Urinary bladder (tissue), 4 donors: Measurements from ENCODE around the gene TINAG. TPM values are rescaled to one million over a fixed set of nuclear protein-coding genes. Genes with fewer than 3 reads are reported as not detected.

Source experiments
- DNase-seq: peaks from one replicate; pipeline ENCODE4 v3.0.0-alpha.2; 2015; ENCODE audit errors: extremely low spot score
- H3K27ac ChIP-seq: one replicate; pipeline ENCODE4 v1.5.1; 2013; ENCODE audit warnings: low read depth, mild to moderate bottlenecking, moderate library complexity
- H3K36me3 ChIP-seq: one replicate; pipeline ENCODE4 v1.6.1; 2013; ENCODE audit warnings: mild to moderate bottlenecking, moderate library complexity; ENCODE audit not compliant: insufficient read depth
- H3K4me1 ChIP-seq: one replicate; pipeline ENCODE4 v1.6.1; 2013; ENCODE audit warnings: mild to moderate bottlenecking, moderate library complexity; ENCODE audit not compliant: insufficient read depth
- H3K4me3 ChIP-seq: one replicate; pipeline ENCODE4 v1.5.1; 2013; ENCODE audit warnings: low read depth, low read length
- WGBS: extraction: QIAGEN DNeasy Blood & Tissue Kit; methylation state at CpG from one replicate; pipeline ENCODE4 v1.1.7; 2013; 5-methylcytosine and 5-hydroxymethylcytosine counted together
- polyA plus RNA-seq: library from polyadenylated mRNA; stranded (reverse); fragments of 200-250 nt; gene quantifications from one replicate; pipeline ENCODE4 v1.2.3, GENCODE V29; 2013
- total RNA-seq: library from RNA; depleted of rRNA; stranded (reverse); fragments of >200 nt; gene quantifications from one replicate; pipeline ENCODE4 v1.2.3, GENCODE V29; 2014
- donor health status: healthy with polysubstance abuse.
- donor health status: healthy.

TINAG gene
- total and polyA plus RNA-seq, 2 donors: 0.16 TPM; not detected in 1

DNA sequence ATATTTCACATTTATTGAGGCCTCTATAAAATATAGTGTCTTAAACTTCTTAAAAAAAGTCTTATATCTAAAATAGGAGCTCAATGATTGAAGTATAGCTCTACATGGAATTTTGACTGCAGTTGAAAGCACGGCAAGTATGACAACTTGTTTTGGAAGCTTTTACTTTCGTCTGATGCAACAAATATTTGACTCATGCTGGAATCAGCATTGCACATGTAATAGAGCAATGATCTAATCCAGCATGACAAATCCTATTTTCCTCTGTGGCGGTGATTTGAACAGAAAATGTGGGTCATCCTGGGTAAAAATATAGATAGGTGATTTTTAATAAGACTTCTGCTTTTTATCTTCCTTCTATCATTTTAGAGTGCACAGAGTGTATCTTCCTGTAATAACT lies 111.6 kb downstream of the TINAG start:
- 62% methylated on average over 3 of the region's 3 CpGs for WGBS
- no peaks in the 10 kb centered on the region for H3K36me3 ChIP-seq

GRCh38 chr6:54426995-54427394 lies 118.8 kb downstream of the TINAG start:
- Histone ChIP-seq H3K27ac (no peak overlapping the region), H3K4me1 (no peaks in the 10 kb centered on the region), H3K36me3 (no peaks in the 10 kb centered on the region), H3K4me3 (no peak overlapping the region)
- DNase-seq: no peak

More for the DNA sequence above, 111.6 kb downstream of the TINAG start:
- DNase-seq: no peak
- Histone ChIP-seq H3K4me1 (no peaks in the 10 kb centered on the region), H3K27ac (no peak overlapping the region), H3K4me3 (no peak overlapping the region)

DNA sequence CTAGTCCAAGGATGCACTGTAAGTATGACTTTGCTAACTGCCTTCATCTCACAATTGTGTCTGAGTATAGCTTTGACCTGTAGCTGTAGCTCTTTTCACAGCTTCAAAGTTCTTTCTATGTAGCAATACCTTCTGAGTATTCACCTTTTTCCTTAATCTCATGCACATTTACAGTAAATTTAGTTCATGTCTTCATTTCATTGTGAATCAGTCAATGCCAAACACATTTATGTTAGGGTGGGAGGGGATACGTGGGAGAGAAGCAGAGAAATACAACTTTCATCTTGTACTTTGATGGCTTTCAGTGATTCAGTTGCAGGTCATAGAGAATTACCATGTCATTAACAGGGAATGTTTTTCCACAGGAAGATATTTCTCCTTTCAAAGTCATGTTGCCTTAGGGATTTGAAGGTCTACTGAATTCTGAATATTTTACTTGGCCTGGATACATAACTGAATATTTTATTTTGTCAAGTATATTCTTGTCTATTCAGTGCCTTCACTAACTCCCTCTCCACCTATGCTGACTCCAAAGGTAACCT lies 119.2 kb downstream of the TINAG start:
- DNase-seq: no peak
- no peak overlapping the region for H3K27ac ChIP-seq
- 80% methylated on average over 1 of the region's 1 CpG for WGBS
- no peaks in the 10 kb centered on the region for H3K36me3 ChIP-seq
- H3K4me3 ChIP-seq: no peak overlapping the region
- no peaks in the 10 kb centered on the region for H3K4me1 ChIP-seq

DNA sequence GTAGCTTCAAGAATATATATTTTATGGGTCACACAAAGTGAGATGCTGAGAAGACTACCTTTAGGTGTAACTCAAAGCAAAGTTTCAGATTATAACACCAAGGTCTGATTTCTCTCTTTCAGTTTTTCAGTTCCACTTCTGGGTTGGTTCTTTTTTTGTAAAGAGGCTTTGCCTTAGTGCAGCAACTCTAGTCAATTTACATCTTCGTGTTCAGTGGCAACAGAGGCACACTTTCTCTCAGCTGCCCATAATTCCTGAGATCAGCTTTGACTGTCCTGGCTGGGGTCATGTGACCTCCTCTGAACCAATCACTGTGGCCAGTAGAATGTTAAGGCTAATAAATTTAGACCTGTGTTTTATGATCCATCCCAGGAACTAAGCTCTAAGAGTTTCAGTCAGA lies 120.2 kb downstream of the TINAG start:
- no peak overlapping the region for H3K27ac ChIP-seq
- 91% methylated on average over 1 of the region's 1 CpG for WGBS
- H3K4me1 ChIP-seq: no peaks in the 10 kb centered on the region
- H3K4me3 ChIP-seq: no peak overlapping the region
- no peak for DNase-seq
- no peaks in the 10 kb centered on the region for H3K36me3 ChIP-seq

DNA sequence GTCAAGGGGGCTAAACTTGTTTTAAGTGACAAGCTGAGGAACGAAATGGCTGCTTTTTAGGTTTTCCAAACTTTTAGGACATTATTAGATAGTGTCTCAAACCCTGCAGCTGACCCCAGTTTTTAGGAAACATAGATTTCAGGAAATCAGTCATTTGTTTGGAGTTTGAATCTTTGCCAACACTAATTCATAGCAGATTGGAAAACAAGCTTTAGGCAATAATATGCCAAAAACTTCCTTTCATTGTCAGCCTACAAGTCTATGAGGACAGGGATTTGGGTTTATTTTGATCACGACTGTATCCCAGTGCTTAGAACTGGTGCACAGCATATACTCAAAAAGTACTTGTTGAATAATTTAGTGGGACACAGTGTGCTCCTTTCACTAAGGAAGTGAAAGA lies 123.2 kb downstream of the TINAG start:
- DNase-seq: no peak
- no peaks in the 10 kb centered on the region for H3K36me3 ChIP-seq
- H3K4me1 ChIP-seq: no peaks in the 10 kb centered on the region
- 60% methylated on average over 2 of the region's 2 CpGs for WGBS
- no peak overlapping the region for H3K27ac ChIP-seq
- H3K4me3 ChIP-seq: no peak overlapping the region

Other genes with a start within 250 kb of the TINAG start
- gene MLIP, start 197.0 kb upstream of the TINAG start, total RNA-seq: 4.4 TPM
- gene MLIP, start 197.0 kb upstream of the TINAG start, polyA plus RNA-seq: 0.98 TPM